Endothelial cell of umbilical vein (primary cell): ENCODE results near the gene KRT71.

Experiments
- CTCF ChIP-seq, 2 donors: IDR thresholded peaks; 1 replicate in 1 of 2; 2 replicates in 1 of 2; pipeline ENCODE4 v1.5.1; 2011; ENCODE audit warnings: low read length in 2 of 2, mild to moderate bottlenecking in 2 of 2, moderate library complexity in 2 of 2, control low read depth in 1 of 2, inconsistent platforms in 1 of 2, low read depth in 1 of 2; ENCODE audit not compliant: insufficient read depth in 1 of 2; ENCODE audit errors: extremely low read depth in 1 of 2
- EZH2 ChIP-seq: IDR thresholded peaks from 2 replicates; pipeline ENCODE4 v1.6.1; 2012; ENCODE audit warnings: borderline replicate concordance, low read depth, mild to moderate bottlenecking, moderate library complexity, low read length, inconsistent platforms; ENCODE audit not compliant: severe bottlenecking
- FOS ChIP-seq: IDR thresholded peaks from 2 replicates; pipeline ENCODE4 v1.6.1; 2011; ENCODE audit warnings: mild to moderate bottlenecking, low read length, moderate library complexity, borderline replicate concordance; ENCODE audit not compliant: insufficient read depth
- JUN ChIP-seq: IDR thresholded peaks from 2 replicates; pipeline ENCODE4 v1.6.1; 2011; ENCODE audit warnings: borderline replicate concordance, low read depth; ENCODE audit not compliant: insufficient read length, insufficient read depth
- MAX ChIP-seq: IDR thresholded peaks from 2 replicates; pipeline ENCODE4 v1.6.1; 2011; ENCODE audit not compliant: insufficient read depth, insufficient read length
- MYC ChIP-seq: IDR thresholded peaks from one replicate; pipeline ENCODE4 v1.6.1; 2011; ENCODE audit warnings: mild to moderate bottlenecking, low read depth, low read length
- POLR2A ChIP-seq: IDR thresholded peaks from 2 replicates; pipeline ENCODE4 v1.6.1; 2012; ENCODE audit warnings: low read depth, mild to moderate bottlenecking, control low read depth, low read length
- POLR2AphosphoS5 ChIP-seq: IDR thresholded peaks from 2 replicates; pipeline ENCODE4 v1.6.1; 2012; ENCODE audit warnings: low read depth, mild to moderate bottlenecking, control low read depth, low read length, moderate library complexity; ENCODE audit not compliant: insufficient read depth

GRCh38 chr12:52575256-52575655 is 22.3 kb upstream of the KRT71 start:
- TF ChIP-seq CTCF (IDR thresholded peaks at IDR 0.05; ENCODE audit: extremely low read depth in 1 of 2, insufficient read depth in 1 of 2, low read depth in 1 of 2, low read length in 2 of 2) (no peak), POLR2A (no peak), JUN (no peak), POLR2AphosphoS5 (no peak), EZH2 (no peak), MYC (no peak), MAX (no peak), FOS (no peak)
